ENCODE data around the gene E2F2. TPM values are rescaled to one million over a fixed set of nuclear protein-coding genes. Genes with fewer than 3 reads are reported as not detected.
"Not testable (repeated sequence)": the region's sequence is repeated elsewhere in the genome, so short reads cannot be mapped to it uniquely, and the experiment has no call there.

Gene E2F2
- total and polyA plus RNA-seq, 11 donors: 0.04 to 2.7 (median 0.15) TPM; not detected in 1

DNA sequence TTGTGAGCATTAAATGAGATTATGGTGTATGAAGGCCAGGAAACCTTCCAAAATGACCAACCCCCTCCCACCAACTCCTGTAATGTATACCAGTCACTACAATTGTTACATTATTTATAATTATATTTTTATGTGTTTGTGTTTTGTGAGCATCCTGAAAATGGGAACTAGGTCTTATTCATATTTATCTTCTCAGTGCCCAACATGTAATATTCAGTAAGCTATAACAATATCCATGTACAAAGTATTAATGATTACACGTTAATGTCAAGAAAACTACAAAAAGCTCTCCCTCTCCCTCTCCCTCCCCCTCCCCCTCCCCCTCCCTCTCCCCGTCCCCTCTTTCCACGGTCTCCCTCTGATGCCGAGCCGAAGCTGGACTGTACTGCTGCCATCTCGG lies 28.1 kb downstream of the E2F2 start:
- Histone ChIP-seq H3K36me3 (no peaks in the 10 kb centered on the region), H3K4me3 (no peak overlapping the region), H3K9me3 (no peaks in the 10 kb centered on the region), H3K27me3 (no peaks in the 10 kb centered on the region), H3K27ac (no peak overlapping the region), H3K4me1 (no peaks in the 10 kb centered on the region)
- DNase-seq: no peak
- 63 to 82% (median 80%) methylated on average over 6 of the region's 6 CpGs for WGBS, 4 donors
- intact Hi-C loops (cut with DNase I): no loop called here
- TF ChIP-seq CTCF (IDR thresholded peaks at IDR 0.05) (no peak), POLR2A (IDR thresholded peaks at IDR 0.05) (no peak)
- no peak for ATAC-seq

GRCh38 chr1:23500466-23500865 lies 30.6 kb downstream of the E2F2 start:
- ATAC-seq (no peak), DNase-seq (no peak)
- intact Hi-C loops (cut with DNase I): no loop called here
- no peaks in the 10 kb centered on the region for H3K36me3 ChIP-seq
- 29 to 61% (median 49%) methylated on average over 2 of the region's 2 CpGs for WGBS, 4 donors
- H3K9me3 ChIP-seq: no peaks in the 10 kb centered on the region
- no peak for TF ChIP-seq POLR2A (IDR thresholded peaks at IDR 0.05)
- no peaks in the 10 kb centered on the region for H3K27me3 ChIP-seq
- H3K27ac ChIP-seq: no peak overlapping the region
- no peak overlapping the region for H3K4me3 ChIP-seq
- peaks cover 0 to 7% (median 0%) of the 10 kb centered on the region in 12 donors for H3K4me1 ChIP-seq

- H3K9me3 ChIP-seq: no peaks in the 10 kb centered on the region
These were observed 33.1 kb downstream of the E2F2 start for GRCh38 chr1:23497777-23498439.

GRCh38 chr1:23496490-23497181 lies 34.4 kb downstream of the E2F2 start:
- Histone ChIP-seq H3K36me3 (no peaks in the 10 kb centered on the region), H3K27me3 (no peaks in the 10 kb centered on the region), H3K9me3 (no peaks in the 10 kb centered on the region), H3K27ac (no peak overlapping the region), H3K4me1 (peaks cover 0 to 7% (median 0%) of the 10 kb centered on the region in 12 donors), H3K4me3 (no peak overlapping the region)
- DNase-seq (no peak), ATAC-seq (peak in 2 of 4 donors; percentile 16 to 34)
- intact Hi-C loops (cut with DNase I): loop anchor here in 9 of 10 donors (1.0 to 5.0 kb wide), 6 partner anchors 36 to 146 kb away; partner anchors contain the start of gene E2F2 (in 1 of the 9)
- TF ChIP-seq POLR2A (IDR thresholded peaks at IDR 0.05): no peak
- TF ChIP-seq CTCF (IDR thresholded peaks at IDR 0.05): no peak
- WGBS, 4 donors: 66 to 80% (median 76%) methylated on average over 7 of the region's 7 CpGs

More at GRCh38 chr1:23497777-23498439, 33.1 kb downstream of the E2F2 start:
- Histone ChIP-seq H3K4me1 (peaks cover 0 to 7% (median 0%) of the 10 kb centered on the region in 12 donors), H3K36me3 (no peaks in the 10 kb centered on the region), H3K4me3 (no peak overlapping the region), H3K27ac (no peak overlapping the region), H3K27me3 (no peaks in the 10 kb centered on the region)
- TF ChIP-seq CTCF (IDR thresholded peaks at IDR 0.05) (no peak), POLR2A (IDR thresholded peaks at IDR 0.05) (no peak)
- intact Hi-C loops (cut with DNase I): loop anchor here (1.0 to 5.0 kb wide), 7 partner anchors 34 to 144 kb away; partner anchors contain the start of gene E2F2 (in 1 of the 10)
- ATAC-seq (peak in 1 of 4 donors; percentile 34), DNase-seq (no peak)
- 83 to 93% (median 87%) methylated on average over 3 of the region's 3 CpGs for WGBS, 4 donors

DNA sequence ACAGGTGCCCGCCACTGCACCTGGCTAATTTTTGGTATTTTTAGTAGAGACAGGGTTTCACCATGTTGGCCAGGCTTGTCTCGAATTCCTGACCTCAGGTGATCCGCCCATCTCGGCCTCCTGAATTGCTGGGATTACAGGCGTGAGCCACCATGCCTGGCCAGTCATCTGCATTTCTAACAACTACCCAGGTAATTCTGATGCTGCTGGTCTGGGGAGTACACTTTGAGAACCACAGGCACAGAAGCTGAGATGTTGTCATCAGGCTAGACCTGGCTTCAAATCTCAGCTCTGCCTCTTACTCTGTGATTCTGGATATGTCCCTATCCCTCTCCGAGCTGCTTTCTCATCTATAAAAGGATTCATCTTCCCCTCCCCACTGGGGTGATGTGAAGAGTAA lies 36.2 kb downstream of the E2F2 start:
- intact Hi-C loops (cut with DNase I): loop anchor here in 6 of 10 donors (5.0 kb wide), 3 partner anchors 37 to 147 kb away; partner anchors contain the start of gene E2F2 (in 1 of the 6)
- H3K36me3 ChIP-seq, H3K4me1 ChIP-seq, H3K4me3 ChIP-seq, DNase-seq, H3K27ac ChIP-seq, H3K27me3 ChIP-seq, H3K9me3 ChIP-seq, ATAC-seq: not testable (repeated sequence)
- 81 to 99% (median 88%) methylated on average over 6 of the region's 6 CpGs for WGBS, 4 donors

GRCh38 chr1:23492776-23493175 lies 38.3 kb downstream of the E2F2 start:
- WGBS, 4 donors: 87 to 93% (median 91%) methylated on average over 6 of the region's 6 CpGs
- ATAC-seq; H3K27me3 ChIP-seq; H3K9me3 ChIP-seq; DNase-seq; intact Hi-C loops (cut with DNase I); H3K4me1 ChIP-seq; H3K27ac ChIP-seq; H3K36me3 ChIP-seq; H3K4me3 ChIP-seq: not testable (repeated sequence)

Measured in heart left ventricle (tissue), 16 donors.